GM21786 (cell line): Measurements from ENCODE around the gene CEP89.
"Not testable (repeated sequence)": the region's sequence is repeated elsewhere in the genome, so short reads cannot be mapped to it uniquely, and the experiment has no call there.

Experiments
- ATAC-seq: cut with Tn5 transposase; IDR thresholded peaks from one replicate; pipeline ENCODE4 v1.9.1; 2021; ENCODE audit not compliant: unreplicated experiment

CEP89 gene

GRCh38 chr19:32971715-32972540 is at the start of gene CEP89, which contains the start of gene FAAP24:
Gene CEP89, minus strand, starts transcription at chr19:32971958. Its CDS starts 84 bp downstream, at chr19:32971874.
Gene FAAP24, plus strand, starts transcription at chr19:32972242. Its CDS starts 955 bp downstream, at chr19:32973197.
- ATAC-seq: peak; percentile 99

- not testable (repeated sequence) for ATAC-seq
Observed at GRCh38 chr19:33010891-33011290, 39.1 kb upstream of the CEP89 start.

- ATAC-seq: no peak
Observed at GRCh38 chr19:33008738-33009137, 37.0 kb upstream of the CEP89 start.

- no peak for ATAC-seq
Observed at GRCh38 chr19:33005440-33005839, 33.7 kb upstream of the CEP89 start.

- not testable (repeated sequence) for ATAC-seq
Observed at GRCh38 chr19:33003424-33004024, 31.8 kb upstream of the CEP89 start.

- not testable (repeated sequence) for ATAC-seq
Observed at GRCh38 chr19:33002126-33002865, 30.5 kb upstream of the CEP89 start.

GRCh38 chr19:33000910-33001309 is 29.2 kb upstream of the CEP89 start:
- no peak for ATAC-seq

GRCh38 chr19:33000510-33000909 is 28.8 kb upstream of the CEP89 start:
- ATAC-seq: no peak

- ATAC-seq: no peak
Observed at GRCh38 chr19:32998722-32999121, 27.0 kb upstream of the CEP89 start.

- ATAC-seq: no peak
Observed at GRCh38 chr19:32997716-32998355, 26.1 kb upstream of the CEP89 start.

GRCh38 chr19:32997061-32997464 is 25.3 kb upstream of the CEP89 start:
- not testable (repeated sequence) for ATAC-seq

- not testable (repeated sequence) for ATAC-seq
Observed at GRCh38 chr19:32995966-32996365, 24.2 kb upstream of the CEP89 start.

GRCh38 chr19:32988724-32989123 is 17.0 kb upstream of the CEP89 start:
- ATAC-seq: no peak

- ATAC-seq: not testable (repeated sequence)
Observed at GRCh38 chr19:32988254-32988653, 16.5 kb upstream of the CEP89 start.

- ATAC-seq: not testable (repeated sequence)
Observed at GRCh38 chr19:32982488-32982887, 10.7 kb upstream of the CEP89 start.

GRCh38 chr19:32979807-32980206 is 8.0 kb upstream of the CEP89 start:
- ATAC-seq: not testable (repeated sequence)

GRCh38 chr19:32977813-32978212 is 6.1 kb upstream of the CEP89 start:
- ATAC-seq: not testable (repeated sequence)

GRCh38 chr19:32977280-32977679 is 5.5 kb upstream of the CEP89 start:
- ATAC-seq: no peak

GRCh38 chr19:32976223-32976805 is 4.6 kb upstream of the CEP89 start:
- no peak for ATAC-seq

- ATAC-seq: no peak
Observed at GRCh38 chr19:32971012-32971595, 654 bp downstream of the CEP89 start.
